Cortex of kidney (tissue), 1 donor: ENCODE results near the gene MRNIP.
"Not testable (repeated sequence)": the region's sequence is repeated elsewhere in the genome, so short reads cannot be mapped to it uniquely, and the experiment has no call there.

Experiments used
- DNase-seq: peaks from one replicate; lab custom pipeline; 2025; lab: John Stamatoyannopoulos, UW

MRNIP gene

DNA sequence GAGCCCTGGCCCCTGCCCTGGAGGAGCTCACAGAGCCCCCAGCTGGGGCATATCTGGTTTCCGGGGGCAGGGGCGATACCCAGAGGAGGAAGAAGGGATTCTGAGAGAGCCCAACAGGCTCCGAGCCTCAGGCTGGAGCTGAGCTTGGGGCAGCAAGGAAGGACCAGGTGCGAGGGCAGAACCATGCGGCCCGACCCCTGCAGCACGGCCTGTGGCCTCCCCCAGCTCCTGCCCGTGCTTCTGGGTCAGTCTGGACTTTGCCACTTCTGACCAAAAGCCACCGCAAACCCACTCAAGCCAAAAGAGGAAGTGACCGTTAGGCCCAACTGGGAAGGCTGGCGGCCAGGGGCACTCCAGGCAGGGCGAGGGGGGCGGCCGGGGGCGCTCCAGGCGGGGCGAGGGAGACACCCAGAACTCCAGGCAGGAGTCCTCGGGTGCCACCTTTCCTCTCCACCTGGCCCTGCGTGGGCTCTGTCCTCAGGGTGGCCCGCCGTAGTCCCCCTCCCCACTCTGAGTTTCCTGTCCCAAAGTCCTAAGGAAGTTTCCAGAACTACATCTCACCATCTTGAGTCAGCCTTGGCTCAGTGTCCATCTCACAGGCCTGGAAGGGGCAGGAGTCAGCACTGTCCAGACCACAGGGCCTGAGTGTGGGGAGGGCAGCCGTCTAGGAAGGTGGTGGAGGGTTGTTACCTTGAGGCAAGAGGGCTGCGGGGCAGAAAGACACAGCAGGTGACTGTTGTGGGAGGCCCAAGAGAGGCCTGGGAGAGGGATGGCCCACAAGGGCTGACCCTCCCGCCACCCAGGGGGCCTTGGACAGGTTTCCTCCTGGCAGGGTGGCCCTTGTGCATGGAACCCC lies 65.8 kb downstream of the MRNIP start:
- DNase-seq: no peak

- DNase-seq: no peak
Measured at GRCh38 chr5:179791881-179792611, 66.6 kb downstream of the MRNIP start.

DNA sequence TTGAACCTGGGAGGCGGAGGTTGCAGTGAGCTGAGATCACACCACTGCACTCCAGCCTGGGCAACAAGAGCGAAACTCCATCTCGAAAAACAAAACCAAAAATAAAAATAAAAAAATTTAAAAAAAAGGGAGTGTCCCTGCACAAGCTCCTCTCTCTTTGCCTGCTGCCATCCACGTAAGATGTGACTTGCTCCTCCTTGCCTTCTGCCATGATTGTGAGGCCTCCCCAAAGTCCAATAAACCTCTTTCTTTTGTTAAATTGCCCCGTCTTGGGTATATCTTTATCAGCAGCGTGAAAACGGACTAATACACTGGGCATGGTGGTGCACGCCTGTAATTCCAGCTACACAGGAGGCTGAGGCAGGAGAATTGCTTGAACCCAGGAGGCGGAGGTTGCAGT lies 69.3 kb downstream of the MRNIP start:
- not testable (repeated sequence) for DNase-seq

- no peak for DNase-seq
Measured at GRCh38 chr5:179788193-179788854, 70.3 kb downstream of the MRNIP start.
